ENCODE results near the gene TMEM132E. TPM values are rescaled to one million over a fixed set of nuclear protein-coding genes. Genes with fewer than 3 reads are reported as not detected.

TMEM132E gene
- total and polyA plus RNA-seq, 3 donors from 2014 or later: 2.6 to 3.6 (median 3.1) TPM

GRCh38 chr17:34670618-34671017 is 91.2 kb downstream of the TMEM132E start:
- DNase-seq: no peak
- H3K9me3 ChIP-seq: no peaks in the 10 kb centered on the region
- TF ChIP-seq CTCF (IDR thresholded peaks at IDR 0.05) (no peak), POLR2A (IDR thresholded peaks at IDR 0.05) (no peak)
- no peaks in the 10 kb centered on the region for H3K4me1 ChIP-seq
- no peak overlapping the region for H3K4me3 ChIP-seq
- no peaks in the 10 kb centered on the region for H3K36me3 ChIP-seq (ENCODE audit: low read depth, missing control alignments)
- intact Hi-C loops (cut with DNase I; ENCODE audit: low total_unique reads): no loop called here
- no peak overlapping the region for H3K27ac ChIP-seq
- WGBS, 2 donors: 64 to 67% methylated on average over 7 of the region's 7 CpGs
- H3K27me3 ChIP-seq: no peaks in the 10 kb centered on the region

- Histone ChIP-seq H3K4me3 (no peak overlapping the region), H3K4me1 (no peaks in the 10 kb centered on the region), H3K27me3 (no peaks in the 10 kb centered on the region), H3K9me3 (no peaks in the 10 kb centered on the region), H3K27ac (no peak overlapping the region), H3K36me3 (ENCODE audit: low read depth, missing control alignments) (no peaks in the 10 kb centered on the region)
- intact Hi-C loops (cut with DNase I; ENCODE audit: low total_unique reads): no loop called here
- no peak for TF ChIP-seq POLR2A (IDR thresholded peaks at IDR 0.05)
- TF ChIP-seq CTCF (IDR thresholded peaks at IDR 0.05): no peak
- 56 to 92% methylated on average over 4 of the region's 4 CpGs for WGBS, 2 donors
- no peak for DNase-seq
Measured at GRCh38 chr17:34671191-34671590, 91.8 kb downstream of the TMEM132E start.

GRCh38 chr17:34672176-34672785 is 92.9 kb downstream of the TMEM132E start:
- TF ChIP-seq POLR2A (IDR thresholded peaks at IDR 0.05) (no peak), CTCF (IDR thresholded peaks at IDR 0.05) (no peak)
- Histone ChIP-seq H3K4me3 (no peak overlapping the region), H3K4me1 (no peaks in the 10 kb centered on the region), H3K36me3 (ENCODE audit: low read depth, missing control alignments) (no peaks in the 10 kb centered on the region), H3K27ac (no peak overlapping the region), H3K9me3 (no peaks in the 10 kb centered on the region), H3K27me3 (no peaks in the 10 kb centered on the region)
- intact Hi-C loops (cut with DNase I; ENCODE audit: low total_unique reads): no loop called here
- WGBS, 2 donors: 81 to 86% methylated on average over 3 of the region's 3 CpGs
- DNase-seq: no peak

GRCh38 chr17:34673516-34673915 is 94.1 kb downstream of the TMEM132E start:
- TF ChIP-seq CTCF (IDR thresholded peaks at IDR 0.05): no peak
- no peak for TF ChIP-seq POLR2A (IDR thresholded peaks at IDR 0.05)
- WGBS, 2 donors: 93 to 94% methylated on average over 2 of the region's 2 CpGs
- Histone ChIP-seq H3K27ac (no peak overlapping the region), H3K27me3 (no peaks in the 10 kb centered on the region), H3K4me1 (no peaks in the 10 kb centered on the region), H3K36me3 (ENCODE audit: low read depth, missing control alignments) (no peaks in the 10 kb centered on the region), H3K9me3 (no peaks in the 10 kb centered on the region), H3K4me3 (no peak overlapping the region)
- no peak for DNase-seq
- intact Hi-C loops (cut with DNase I; ENCODE audit: low total_unique reads): no loop called here

Measured in testis (tissue), 3 donors.